GM19351 (cell line): ENCODE results near the gene USH1G.
A peak's percentile ranks its signal among the peaks of the same experiment; 100 is the strongest.
"Not testable (repeated sequence)": the region's sequence is repeated elsewhere in the genome, so short reads cannot be mapped to it uniquely, and the experiment has no call there.

Experiments used
- ATAC-seq: cut with Tn5 transposase; IDR thresholded peaks from one replicate; pipeline ENCODE4 v1.9.1; 2021; ENCODE audit warnings: mild to moderate bottlenecking, moderate library complexity; ENCODE audit not compliant: unreplicated experiment

The USH1G gene

GRCh38 chr17:74877592-74878548, 45.2 kb downstream of the USH1G start:
- ATAC-seq, result no peak

GRCh38 chr17:74875977-74876593, 47.0 kb downstream of the USH1G start:
- ATAC-seq, result no peak

- ATAC-seq, result no peak
These were observed 47.7 kb downstream of the USH1G start for GRCh38 chr17:74875155-74875976.

- no peak for ATAC-seq
These were observed 48.4 kb downstream of the USH1G start for GRCh38 chr17:74874615-74875037.

GRCh38 chr17:74873874-74874614, 49.0 kb downstream of the USH1G start:
- ATAC-seq, result no peak

GRCh38 chr17:74873037-74873873, 49.8 kb downstream of the USH1G start:
- ATAC-seq, result peak; percentile 90

- ATAC-seq, result peak; percentile 23
These were observed 50.6 kb downstream of the USH1G start, which contains the start of gene FDXR for GRCh38 chr17:74872313-74873036. FDXR (minus strand) TSS chr17:74872994; CDS start chr17:74872944, 50 bp downstream.

GRCh38 chr17:74871356-74872076, 51.5 kb downstream of the USH1G start:
- no peak for ATAC-seq

GRCh38 chr17:74870512-74870911, 52.5 kb downstream of the USH1G start:
- ATAC-seq, result no peak

GRCh38 chr17:74870028-74870427, 53.0 kb downstream of the USH1G start:
- ATAC-seq, result not testable (repeated sequence)

GRCh38 chr17:74868908-74869255, 54.2 kb downstream of the USH1G start:
- no peak for ATAC-seq

- no peak for ATAC-seq
These were observed 54.7 kb downstream of the USH1G start for GRCh38 chr17:74868251-74868907.

- ATAC-seq, result no peak
These were observed 56.7 kb downstream of the USH1G start for GRCh38 chr17:74866198-74866835.
